Neuronal stem cell (in vitro differentiated cells): Measurements from ENCODE around the gene CDS1.

Source experiments
- DNase-seq: peaks from one replicate; pipeline ENCODE4 v3.0.0-alpha.2; 2013; ENCODE audit warnings: low spot score
- H2AFZ ChIP-seq: one replicate; pipeline ENCODE4 v1.6.1; 2013; ENCODE audit warnings: mild to moderate bottlenecking, low read length, inconsistent platforms
- H2AK5ac ChIP-seq: 2 replicates; pipeline ENCODE4 v1.6.1; 2013; ENCODE audit warnings: low read depth, mild to moderate bottlenecking, inconsistent platforms, low read length, moderate library complexity, mixed read lengths
- H2BK120ac ChIP-seq: 2 replicates; pipeline ENCODE4 v1.6.1; 2013; ENCODE audit warnings: low read depth, mild to moderate bottlenecking, inconsistent platforms, low read length, moderate library complexity, mixed read lengths
- H2BK12ac ChIP-seq: one replicate; pipeline ENCODE4 v1.6.1; 2013; ENCODE audit warnings: low read length, inconsistent platforms
- H2BK15ac ChIP-seq: 2 replicates; pipeline ENCODE4 v1.6.1; 2013; ENCODE audit warnings: mild to moderate bottlenecking, low read length, inconsistent platforms, mixed read lengths
- H2BK5ac ChIP-seq: one replicate; pipeline ENCODE4 v1.6.1; 2013; ENCODE audit warnings: inconsistent platforms, mild to moderate bottlenecking, low read length, moderate library complexity
- H3K14ac ChIP-seq: one replicate; pipeline ENCODE4 v1.6.1; 2013; ENCODE audit warnings: low read length, inconsistent platforms
- H3K18ac ChIP-seq: 2 replicates; pipeline ENCODE4 v1.6.1; 2013; ENCODE audit warnings: low read length, inconsistent platforms
- H3K23ac ChIP-seq: 2 replicates; pipeline ENCODE4 v1.6.1; 2013; ENCODE audit warnings: low read depth, mild to moderate bottlenecking, mixed read lengths, low read length, inconsistent platforms; ENCODE audit not compliant: poor library complexity
- H3K27ac ChIP-seq: replicated peaks from 3 replicates; pipeline ENCODE4 v1.5.1; 2013; ENCODE audit warnings: low read length, inconsistent platforms
- H3K27me3 ChIP-seq, 3 experiments: 2 replicates each; pipeline ENCODE4 v1.6.1; 2013; ENCODE audit warnings: low read length in 3 of 3, mild to moderate bottlenecking in 2 of 3, inconsistent platforms in 1 of 3, low read depth in 1 of 3, mixed read lengths in 1 of 3, moderate library complexity in 1 of 3; ENCODE audit not compliant: control insufficient read depth in 3 of 3, insufficient read depth in 3 of 3
- H3K36me3 ChIP-seq, 2 donors: replicated peaks in 1 of 2; 2 replicates each; pipeline ENCODE4 v1.6.1; 2013; ENCODE audit warnings: low read length in 2 of 2; ENCODE audit not compliant: control insufficient read depth in 2 of 2, insufficient read depth in 2 of 2
- H3K4ac ChIP-seq: 2 replicates; pipeline ENCODE4 v1.6.1; 2013; ENCODE audit warnings: inconsistent platforms, mild to moderate bottlenecking, low read length, moderate library complexity
- H3K4me1 ChIP-seq, 2 donors: 1 replicate in 1 of 2; 2 replicates in 1 of 2; pipeline ENCODE4 v1.6.1; 2013; ENCODE audit warnings: low read length in 2 of 2, low read depth in 1 of 2; ENCODE audit not compliant: control insufficient read depth in 2 of 2, insufficient read depth in 1 of 2
- H3K4me2 ChIP-seq: one replicate; pipeline ENCODE4 v1.6.1; 2013; ENCODE audit warnings: mild to moderate bottlenecking, low read length, inconsistent platforms; ENCODE audit not compliant: insufficient read depth, poor library complexity, severe bottlenecking
- H3K4me3 ChIP-seq, 2 donors: 2 replicates each; pipeline ENCODE4 v1.5.1; 2013; ENCODE audit warnings: low read length in 2 of 2, mild to moderate bottlenecking in 2 of 2, inconsistent platforms in 1 of 2, moderate library complexity in 1 of 2
- H3K79me1 ChIP-seq: one replicate; pipeline ENCODE4 v1.6.1; 2013; ENCODE audit warnings: low read depth, mild to moderate bottlenecking, inconsistent platforms, low read length, moderate library complexity
- H3K9ac ChIP-seq: one replicate; pipeline ENCODE4 v1.6.1; 2013; ENCODE audit warnings: mild to moderate bottlenecking, low read depth, low read length, inconsistent platforms; ENCODE audit not compliant: poor library complexity
- H3K9me3 ChIP-seq, 2 donors: replicated peaks in 1 of 2; 2 replicates each; pipeline versions ENCODE3 to v1.6.1; 2013; ENCODE audit warnings: low read length in 2 of 2, mild to moderate bottlenecking in 2 of 2, inconsistent platforms in 1 of 2, low read depth in 1 of 2, mixed read lengths in 1 of 2, moderate library complexity in 1 of 2; ENCODE audit not compliant: control insufficient read depth in 2 of 2, insufficient read depth in 1 of 2
- H4K8ac ChIP-seq: one replicate; pipeline ENCODE4 v1.6.1; 2013; ENCODE audit warnings: low read depth, mild to moderate bottlenecking, inconsistent platforms, low read length, moderate library complexity
- H4K91ac ChIP-seq: one replicate; pipeline ENCODE4 v1.6.1; 2013; ENCODE audit warnings: low read length, low read depth, mild to moderate bottlenecking, inconsistent platforms; ENCODE audit not compliant: poor library complexity
- WGBS, 2 donors: extraction: QIAGEN DNeasy Blood & Tissue Kit; methylation state at CpG; one replicate each; pipeline ENCODE4 v1.1.7; 2013; ENCODE audit warnings: missing lambda C conversion rate in 2 of 2, mixed read lengths in 1 of 2; ENCODE audit not compliant: insufficient read length in 2 of 2, insufficient replicate concordance in 1 of 2; ENCODE audit errors: extremely low coverage in 2 of 2; 5-methylcytosine and 5-hydroxymethylcytosine counted together

Gene CDS1

DNA sequence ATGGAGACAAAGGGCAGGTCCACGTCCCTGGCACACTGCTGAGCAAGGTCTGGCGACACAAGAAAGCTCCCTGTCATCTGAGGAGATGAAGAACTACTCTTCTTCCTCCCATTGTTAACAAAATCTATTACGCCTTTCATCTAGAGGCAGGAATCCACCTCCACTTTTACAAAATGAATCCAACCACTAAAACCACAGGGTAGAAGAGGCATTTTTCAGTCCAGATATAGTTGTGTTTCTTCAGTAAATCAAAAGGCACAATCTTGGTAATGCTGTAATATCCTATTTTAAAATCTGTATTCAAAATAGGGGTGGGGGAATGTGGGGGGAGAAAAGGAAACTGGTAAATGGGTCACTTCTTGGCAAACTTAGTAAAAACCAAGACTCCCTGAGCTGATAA, 101.4 kb downstream of the CDS1 start:
- H2BK12ac ChIP-seq: no peak overlapping the region
- WGBS, 2 donors: no CpG with 5 or more reads among the region's 3 CpGs
- H3K18ac ChIP-seq: no peak overlapping the region
- H2BK120ac ChIP-seq: no peak overlapping the region
- H3K9ac ChIP-seq: no peak overlapping the region
- no peak overlapping the region for H4K8ac ChIP-seq
- no peaks in the 10 kb centered on the region for H3K9me3 ChIP-seq
- H3K36me3 ChIP-seq: peaks cover 14 to 91% of the 10 kb centered on the region in 2 donors
- peaks cover 1% of the 10 kb centered on the region for H3K79me1 ChIP-seq
- H3K27ac ChIP-seq: no peak overlapping the region
- no peak overlapping the region for H4K91ac ChIP-seq
- H2AFZ ChIP-seq: no peak overlapping the region
- H2AK5ac ChIP-seq: no peak overlapping the region
- no peaks in the 10 kb centered on the region for H3K27me3 ChIP-seq
- no peak overlapping the region for H2BK5ac ChIP-seq
- H3K23ac ChIP-seq: no peak overlapping the region
- peaks cover 2 to 24% of the 10 kb centered on the region in 2 donors for H3K4me1 ChIP-seq
- H3K4me2 ChIP-seq: no peak overlapping the region
- DNase-seq: no peak
- no peak overlapping the region for H3K4ac ChIP-seq
- H2BK15ac ChIP-seq: no peak overlapping the region
- H3K14ac ChIP-seq: no peak overlapping the region
- no peak overlapping the region for H3K4me3 ChIP-seq

DNA sequence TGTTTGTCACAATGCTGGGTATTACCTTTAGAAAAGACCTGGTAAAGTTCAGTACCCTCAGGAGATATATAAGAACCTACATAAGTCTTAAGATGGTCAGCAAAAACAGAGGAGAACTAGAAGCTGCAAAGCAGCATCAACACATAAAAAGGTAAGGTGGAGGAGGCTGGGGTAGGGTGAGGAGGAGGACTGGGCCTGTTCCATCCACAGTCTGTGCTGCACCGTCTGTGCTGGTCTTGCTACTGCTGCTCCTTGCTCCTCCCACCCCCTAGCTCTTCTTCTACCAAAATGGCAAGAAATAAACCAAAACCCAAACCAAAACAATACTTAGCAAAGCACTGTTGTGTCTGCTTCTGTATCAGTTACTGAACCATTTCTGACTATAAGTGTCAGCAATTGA, 102.2 kb downstream of the CDS1 start:
- no peak overlapping the region for H3K9ac ChIP-seq
- H3K4ac ChIP-seq: no peak overlapping the region
- H2AFZ ChIP-seq: no peak overlapping the region
- no peak overlapping the region for H2AK5ac ChIP-seq
- no peak overlapping the region for H3K18ac ChIP-seq
- peaks cover 13 to 93% of the 10 kb centered on the region in 2 donors for H3K36me3 ChIP-seq
- no peaks in the 10 kb centered on the region for H3K27me3 ChIP-seq
- H3K4me1 ChIP-seq: peaks cover 2 to 24% of the 10 kb centered on the region in 2 donors
- no peak overlapping the region for H3K27ac ChIP-seq
- no peak overlapping the region for H4K8ac ChIP-seq
- no peak overlapping the region for H3K23ac ChIP-seq
- H2BK120ac ChIP-seq: no peak overlapping the region
- no peak overlapping the region for H3K4me2 ChIP-seq
- H2BK15ac ChIP-seq: no peak overlapping the region
- no peak overlapping the region for H3K14ac ChIP-seq
- H3K4me3 ChIP-seq: no peak overlapping the region
- no peak for DNase-seq
- no peaks in the 10 kb centered on the region for H3K79me1 ChIP-seq
- no peaks in the 10 kb centered on the region for H3K9me3 ChIP-seq
- no CpG with 5 or more reads among the region's 1 CpG for whole genome bisulfite sequencing, 2 donors
- no peak overlapping the region for H4K91ac ChIP-seq
- H2BK5ac ChIP-seq: no peak overlapping the region
- H2BK12ac ChIP-seq: no peak overlapping the region

DNA sequence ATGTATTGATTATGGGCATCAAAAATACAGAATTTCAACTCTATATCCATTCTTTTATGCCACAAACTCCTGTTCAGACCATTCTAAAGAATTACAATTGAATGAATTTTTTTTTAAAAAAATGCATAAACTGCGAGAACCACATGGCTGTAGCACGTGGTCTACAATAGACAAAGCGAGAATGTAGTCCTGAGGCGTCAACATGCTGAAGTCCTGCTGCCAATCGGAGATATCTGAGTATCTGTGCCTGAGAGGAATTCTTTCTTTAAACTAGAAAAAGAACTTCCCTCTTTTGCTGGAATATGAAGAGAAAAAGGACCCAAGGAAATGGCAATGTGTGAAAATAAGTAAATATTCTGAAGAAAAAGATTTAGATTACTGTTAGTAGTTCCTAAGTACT, 105.7 kb downstream of the CDS1 start:
- Histone ChIP-seq H3K4ac (no peak overlapping the region), H3K14ac (no peak overlapping the region), H2BK15ac (no peak overlapping the region), H2BK5ac (no peak overlapping the region), H3K4me3 (no peak overlapping the region), H2BK12ac (no peak overlapping the region), H3K4me2 (no peak overlapping the region), H3K9me3 (no peaks in the 10 kb centered on the region), H3K36me3 (peaks cover 16 to 92% of the 10 kb centered on the region in 2 donors), H3K18ac (no peak overlapping the region), H3K9ac (no peak overlapping the region), H4K91ac (no peak overlapping the region), H4K8ac (no peak overlapping the region), H3K23ac (no peak overlapping the region), H2AFZ (no peak overlapping the region), H3K27me3 (no peaks in the 10 kb centered on the region), H2AK5ac (no peak overlapping the region), H3K4me1 (no peaks in the 10 kb centered on the region), H2BK120ac (no peak overlapping the region), H3K79me1 (no peaks in the 10 kb centered on the region), H3K27ac (no peak overlapping the region)
- no CpG with 5 or more reads among the region's 5 CpGs for WGBS, 2 donors
- DNase-seq: no peak

DNA sequence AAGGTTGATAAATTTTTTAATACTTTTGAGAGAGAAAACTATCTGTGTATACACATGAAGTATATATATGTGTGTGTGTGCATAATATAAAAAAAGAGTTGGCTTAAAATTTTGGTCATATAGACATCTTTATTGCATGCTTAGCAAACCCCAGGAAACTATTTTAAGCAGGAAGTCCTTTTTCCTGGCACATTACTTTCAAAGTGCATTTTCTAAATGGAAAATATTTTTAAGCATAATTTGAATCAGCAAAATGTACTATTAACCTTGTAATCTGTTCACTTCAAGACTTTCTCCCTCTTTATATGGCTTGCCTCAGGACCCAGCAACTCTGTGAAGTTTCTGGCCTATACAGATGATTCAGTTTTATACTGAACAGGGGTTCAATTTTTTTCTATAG, 106.3 kb downstream of the CDS1 start:
- no peak overlapping the region for H3K14ac ChIP-seq
- no peaks in the 10 kb centered on the region for H3K4me1 ChIP-seq
- H3K36me3 ChIP-seq: peaks cover 13 to 92% of the 10 kb centered on the region in 2 donors
- no peaks in the 10 kb centered on the region for H3K79me1 ChIP-seq
- no peak overlapping the region for H2BK15ac ChIP-seq
- DNase-seq: no peak
- no peak overlapping the region for H2BK5ac ChIP-seq
- H3K18ac ChIP-seq: no peak overlapping the region
- H3K4me3 ChIP-seq: no peak overlapping the region
- H2AFZ ChIP-seq: no peak overlapping the region
- no peak overlapping the region for H2BK120ac ChIP-seq
- no peaks in the 10 kb centered on the region for H3K9me3 ChIP-seq
- H3K4me2 ChIP-seq: no peak overlapping the region
- H3K9ac ChIP-seq: no peak overlapping the region
- H4K91ac ChIP-seq: no peak overlapping the region
- H2BK12ac ChIP-seq: no peak overlapping the region
- no peak overlapping the region for H3K23ac ChIP-seq
- no peak overlapping the region for H3K27ac ChIP-seq
- no peak overlapping the region for H2AK5ac ChIP-seq
- H3K4ac ChIP-seq: no peak overlapping the region
- H3K27me3 ChIP-seq: no peaks in the 10 kb centered on the region
- no peak overlapping the region for H4K8ac ChIP-seq
